PC-9 (cell line): ENCODE data around the gene OR6C76.

Experiments used
- CTCF ChIP-seq: fragments of 200-600 bp; sonication (generic); conservative IDR thresholded peaks from 2 replicates; pipeline ENCODE4 v1.6.1; 2017; ENCODE audit warnings: mixed run types, antibody characterized with exemption, mild to moderate bottlenecking, moderate library complexity
- EZH2 ChIP-seq: fragments of 200-600 bp; sonication (generic); IDR thresholded peaks from 2 replicates; pipeline ENCODE4 v1.8.0; 2017; ENCODE audit warnings: antibody characterized with exemption, low read depth

GRCh38 chr12:55416961-55417360 is 9.1 kb upstream of the OR6C76 start:
- TF ChIP-seq CTCF (no peak), EZH2 (no peak)
